HEK293T (cell line): ENCODE results near the gene MCOLN3.
A peak's percentile ranks its signal among the peaks of the same experiment; 100 is the strongest.
"Not testable (repeated sequence)": the region's sequence is repeated elsewhere in the genome, so short reads cannot be mapped to it uniquely, and the experiment has no call there.

Experiments used
- CTCF ChIA-PET: fragments of 350-600 bp; formaldehyde crosslinking; extraction: SDS; loops from one replicate; lab custom pipeline; 2021; ENCODE audit warnings: antibody characterized with exemption, inconsistent platforms; lab: Yijun Ruan, JAX
- POLR2A ChIA-PET: fragments of 350-600 bp; formaldehyde crosslinking; extraction: SDS; loops from one replicate; lab custom pipeline; 2020; ENCODE audit warnings: antibody characterized with exemption, inconsistent platforms; lab: Yijun Ruan, JAX
- DNase-seq: peaks from one replicate; pipeline ENCODE4 v3.0.0; 2012; ENCODE audit warnings: mixed read lengths; ENCODE audit errors: extremely low spot score
- ARNT ChIP-seq: fragments of 450-650 bp; IDR thresholded peaks from 2 replicates; pipeline ENCODE4 v1.6.1; 2017; ENCODE audit warnings: mild to moderate bottlenecking
- BHLHE40 ChIP-seq: fragments of 450-650 bp; IDR thresholded peaks from 2 replicates; pipeline ENCODE4 v1.6.1; 2016; ENCODE audit warnings: mild to moderate bottlenecking, moderate library complexity, borderline replicate concordance
- CTBP1 ChIP-seq: fragments of 450-650 bp; IDR thresholded peaks from 2 replicates; pipeline ENCODE4 v1.6.1; 2016; ENCODE audit warnings: borderline replicate concordance
- ELF4 ChIP-seq: fragments of 450-650 bp; IDR thresholded peaks from 2 replicates; pipeline ENCODE4 v1.6.1; 2017; ENCODE audit warnings: antibody characterized with exemption
- FOXA1 ChIP-seq: fragments of 450-650 bp; IDR thresholded peaks from 2 replicates; pipeline ENCODE4 v1.6.1; 2016; ENCODE audit warnings: mild to moderate bottlenecking
- FOXK2 ChIP-seq: fragments of 450-650 bp; IDR thresholded peaks from 2 replicates; pipeline ENCODE4 v1.6.1; 2016; ENCODE audit warnings: mild to moderate bottlenecking
- FOXM1 ChIP-seq: fragments of 450-650 bp; IDR thresholded peaks from 2 replicates; pipeline ENCODE4 v1.6.1; 2017; ENCODE audit warnings: mild to moderate bottlenecking, borderline replicate concordance
- HDGF ChIP-seq: fragments of 450-650 bp; IDR thresholded peaks from 2 replicates; pipeline ENCODE4 v1.6.1; 2017; ENCODE audit warnings: antibody characterized with exemption, borderline replicate concordance
- L3MBTL2 ChIP-seq: fragments of 450-650 bp; conservative IDR thresholded peaks from 2 replicates; pipeline ENCODE4 v1.6.1; 2016; ENCODE audit warnings: mild to moderate bottlenecking
- LEF1 ChIP-seq: fragments of 450-650 bp; IDR thresholded peaks from 2 replicates; pipeline ENCODE4 v1.6.1; 2017; ENCODE audit warnings: mild to moderate bottlenecking, borderline replicate concordance
- NFRKB ChIP-seq: fragments of 450-650 bp; IDR thresholded peaks from 2 replicates; pipeline ENCODE4 v1.6.1; 2016; ENCODE audit warnings: mild to moderate bottlenecking, moderate library complexity
- PKNOX1 ChIP-seq: fragments of 450-650 bp; IDR thresholded peaks from 2 replicates; pipeline ENCODE4 v1.6.1; 2016
- SP1 ChIP-seq: fragments of 450-650 bp; IDR thresholded peaks from 2 replicates; pipeline ENCODE4 v1.6.1; 2017
- SUZ12 ChIP-seq: fragments of 450-650 bp; IDR thresholded peaks from 2 replicates; pipeline ENCODE4 v1.6.1; 2016; ENCODE audit warnings: mild to moderate bottlenecking
- TARDBP ChIP-seq: fragments of 450-650 bp; IDR thresholded peaks from 2 replicates; pipeline ENCODE4 v1.6.1; 2016
- ZNF384 ChIP-seq: fragments of 450-650 bp; IDR thresholded peaks from 2 replicates; pipeline ENCODE4 v1.6.1; 2016

MCOLN3 gene

GRCh38 chr1:85025940-85026339 lies 22.4 kb downstream of the MCOLN3 start:
- TF ChIP-seq CTBP1 (no peak), PKNOX1 (0 out of 2 replicates have a peak, but pooled peaks have one; percentile 7), TARDBP (no peak), ZNF384 (no peak), SUZ12 (no peak), LEF1 (no peak)
- POLR2A ChIA-PET = no interaction called here
- no peak for DNase-seq
- CTCF ChIA-PET = interaction anchor here (3.5 kb wide), 1 partner anchor 81 kb away, joined by 9 read pairs; no protein-coding TSS in a partner anchor

GRCh38 chr1:85024736-85025135 lies 23.6 kb downstream of the MCOLN3 start:
- POLR2A ChIA-PET = no interaction called here
- no peak for TF ChIP-seq SUZ12
- no peak for TF ChIP-seq PKNOX1
- TF ChIP-seq LEF1 = no peak
- TF ChIP-seq ELF4 = no peak
- no peak for TF ChIP-seq SP1
- TF ChIP-seq FOXM1 = no peak
- no peak for TF ChIP-seq ARNT
- no peak for TF ChIP-seq BHLHE40
- no peak for TF ChIP-seq HDGF
- no peak for TF ChIP-seq CTBP1
- TF ChIP-seq TARDBP = no peak
- no peak for DNase-seq
- CTCF ChIA-PET = interaction anchor here (0.9 to 3.5 kb wide), 2 partner anchors 80 to 219 kb away, joined by 3 to 9 read pairs; no protein-coding TSS in a partner anchor

- ChIA-PET CTCF (interaction anchor here (3.5 kb wide), 1 partner anchor 78 kb away, joined by 9 read pairs; no protein-coding TSS in a partner anchor), POLR2A (no interaction called here)
These were observed 25.6 kb downstream of the MCOLN3 start for GRCh38 chr1:85022700-85023099.

GRCh38 chr1:85019994-85020393 lies 28.3 kb downstream of the MCOLN3 start:
- no peak for DNase-seq
- POLR2A ChIA-PET = no interaction called here
- CTCF ChIA-PET = no interaction called here
- no peak for TF ChIP-seq FOXA1
- no peak for TF ChIP-seq L3MBTL2
- no peak for TF ChIP-seq SUZ12
- no peak for TF ChIP-seq ARNT
- no peak for TF ChIP-seq PKNOX1
- no peak for TF ChIP-seq LEF1

More at GRCh38 chr1:85022700-85023099, 25.6 kb downstream of the MCOLN3 start:
- TF ChIP-seq HDGF (no peak), SP1 (no peak), LEF1 (no peak), FOXK2 (no peak), SUZ12 (no peak), FOXM1 (no peak), ELF4 (no peak), ZNF384 (no peak), L3MBTL2 (no peak), BHLHE40 (no peak), CTBP1 (no peak), FOXA1 (no peak), PKNOX1 (no peak), ARNT (no peak), TARDBP (no peak)
- DNase-seq = no peak

GRCh38 chr1:85015826-85016225 lies 32.5 kb downstream of the MCOLN3 start:
- no peak for DNase-seq
- CTCF ChIA-PET = interaction anchor here (2.3 kb wide), 1 partner anchor 71 kb away, joined by 5 read pairs; no protein-coding TSS in a partner anchor
- no peak for TF ChIP-seq BHLHE40
- TF ChIP-seq NFRKB = no peak
- no peak for TF ChIP-seq FOXK2
- TF ChIP-seq CTBP1 = no peak
- TF ChIP-seq SP1 = no peak
- POLR2A ChIA-PET = no interaction called here

- CTCF ChIA-PET = interaction anchor here (0.7 kb wide), 2 partner anchors 22 to 58 kb away, joined by 3 to 5 read pairs; no protein-coding TSS in a partner anchor
- DNase-seq, POLR2A ChIA-PET: not testable (repeated sequence)
These were observed 42.7 kb downstream of the MCOLN3 start for GRCh38 chr1:85005641-85006040.
